HL-60 (cell line): Measurements from ENCODE around the gene SLC16A5.

Source experiments
- DNase-seq, 2 experiments: peaks; one replicate each; pipeline ENCODE4 v3.0.0-alpha.2; 2010 to 2020; ENCODE audit warnings: low read depth in 1 of 2, low spot score in 1 of 2
- H3K27ac ChIP-seq: fragments of 250-450 bp; sonication (Bioruptor Pico); replicated peaks from 2 replicates; pipeline ENCODE4 v1.5.1; 2020; ENCODE audit warnings: mild to moderate bottlenecking, moderate library complexity
- H3K27me3 ChIP-seq: fragments of 250-450 bp; sonication (Bioruptor Pico); 2 replicates; pipeline ENCODE4 v1.5.1; 2021; ENCODE audit warnings: mild to moderate bottlenecking, moderate library complexity; ENCODE audit not compliant: insufficient read depth, poor library complexity, severe bottlenecking
- H3K4me3 ChIP-seq: replicated peaks from 2 replicates; pipeline ENCODE4 v1.5.1; 2011; ENCODE audit warnings: mild to moderate bottlenecking, control low read depth, low read length; ENCODE audit not compliant: insufficient read depth
- GABPA ChIP-seq: IDR thresholded peaks from 2 replicates; pipeline ENCODE4 v1.6.1; 2012; ENCODE audit warnings: low read depth
- POLR2AphosphoS5 ChIP-seq: IDR thresholded peaks from 2 replicates; pipeline ENCODE4 v1.6.1; 2012; ENCODE audit warnings: low read depth
- SPI1 ChIP-seq: IDR thresholded peaks from 2 replicates; pipeline ENCODE4 v1.6.1; 2012; ENCODE audit warnings: low read depth, mild to moderate bottlenecking, borderline replicate concordance
- TF ChIP-seq, protein P1 (sequence below): IDR thresholded peaks from one replicate; pipeline ENCODE4 v1.5.1; 2011; ENCODE audit warnings: low read length, control low read depth, inconsistent platforms; ENCODE audit not compliant: insufficient read depth
- TF ChIP-seq, protein P2 (sequence below): IDR thresholded peaks from 2 replicates; pipeline ENCODE4 v1.6.1; 2012; ENCODE audit warnings: low read depth; ENCODE audit not compliant: insufficient replicate concordance

The SLC16A5 gene

DNA sequence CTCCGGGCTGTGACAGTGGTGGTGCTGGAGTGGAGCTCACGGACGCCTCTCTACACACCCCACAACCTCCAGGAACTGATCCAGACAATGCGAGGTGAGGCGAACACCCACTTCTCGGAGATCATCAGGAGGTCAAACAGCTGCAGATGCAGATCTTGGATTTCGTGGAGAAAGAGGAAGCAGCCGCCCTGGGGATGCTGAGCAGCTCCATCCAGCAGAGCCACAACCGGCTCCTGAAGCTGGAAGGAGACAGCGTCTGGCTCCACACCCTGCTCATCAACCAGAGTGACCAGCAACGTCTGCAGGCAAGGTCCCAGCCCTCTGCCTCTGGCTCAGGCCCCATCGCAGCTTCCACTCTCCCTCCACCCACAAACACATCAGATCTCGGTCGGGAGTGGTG, 13.2 kb upstream of the SLC16A5 start:
- Histone ChIP-seq H3K27me3 (no peaks in the 10 kb centered on the region), H3K27ac (no peak overlapping the region), H3K4me3 (no peak overlapping the region)
- DNase-seq = no peak
- TF ChIP-seq, protein P1, sequence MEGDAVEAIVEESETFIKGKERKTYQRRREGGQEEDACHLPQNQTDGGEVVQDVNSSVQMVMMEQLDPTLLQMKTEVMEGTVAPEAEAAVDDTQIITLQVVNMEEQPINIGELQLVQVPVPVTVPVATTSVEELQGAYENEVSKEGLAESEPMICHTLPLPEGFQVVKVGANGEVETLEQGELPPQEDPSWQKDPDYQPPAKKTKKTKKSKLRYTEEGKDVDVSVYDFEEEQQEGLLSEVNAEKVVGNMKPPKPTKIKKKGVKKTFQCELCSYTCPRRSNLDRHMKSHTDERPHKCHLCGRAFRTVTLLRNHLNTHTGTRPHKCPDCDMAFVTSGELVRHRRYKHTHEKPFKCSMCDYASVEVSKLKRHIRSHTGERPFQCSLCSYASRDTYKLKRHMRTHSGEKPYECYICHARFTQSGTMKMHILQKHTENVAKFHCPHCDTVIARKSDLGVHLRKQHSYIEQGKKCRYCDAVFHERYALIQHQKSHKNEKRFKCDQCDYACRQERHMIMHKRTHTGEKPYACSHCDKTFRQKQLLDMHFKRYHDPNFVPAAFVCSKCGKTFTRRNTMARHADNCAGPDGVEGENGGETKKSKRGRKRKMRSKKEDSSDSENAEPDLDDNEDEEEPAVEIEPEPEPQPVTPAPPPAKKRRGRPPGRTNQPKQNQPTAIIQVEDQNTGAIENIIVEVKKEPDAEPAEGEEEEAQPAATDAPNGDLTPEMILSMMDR = no peak

DNA sequence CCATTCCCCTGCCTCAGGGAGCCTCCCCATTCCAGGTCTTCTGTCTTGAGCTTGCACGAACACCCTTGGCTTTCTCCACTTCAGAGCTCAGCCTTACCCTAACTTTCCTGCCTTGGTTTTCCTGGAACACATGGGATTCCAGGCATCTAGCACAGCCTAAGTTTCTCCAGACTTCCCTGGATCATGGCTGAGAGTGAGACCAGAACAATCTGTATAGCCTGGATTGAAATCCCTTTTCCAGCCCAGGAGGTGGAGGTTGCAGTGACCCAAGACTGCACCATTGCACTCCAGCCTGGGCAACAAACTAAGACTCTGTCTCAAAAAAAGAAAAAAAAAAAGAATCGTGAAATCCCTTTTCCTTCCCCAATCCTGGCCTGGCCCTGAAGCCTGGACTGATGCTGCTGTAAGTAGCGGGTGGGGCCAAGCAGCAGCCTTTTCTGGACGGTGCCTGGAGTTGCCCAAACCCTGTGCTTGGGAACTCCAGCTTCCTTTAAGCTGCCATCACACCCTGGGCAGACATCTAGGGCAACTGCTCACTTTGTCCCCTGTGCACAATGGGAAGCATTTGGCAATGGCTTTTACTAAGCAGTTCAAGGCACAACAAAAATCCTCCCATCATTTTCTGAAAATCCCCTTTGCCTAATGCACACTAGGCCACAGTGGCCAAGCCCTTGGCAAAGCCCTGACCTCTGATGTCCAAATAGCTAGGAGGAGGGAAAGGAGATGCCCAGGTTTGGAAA, 12.0 kb upstream of the SLC16A5 start:
- TF ChIP-seq SPI1 (no peak), GABPA (no peak), POLR2AphosphoS5 (no peak)
- TF ChIP-seq, protein P2, sequence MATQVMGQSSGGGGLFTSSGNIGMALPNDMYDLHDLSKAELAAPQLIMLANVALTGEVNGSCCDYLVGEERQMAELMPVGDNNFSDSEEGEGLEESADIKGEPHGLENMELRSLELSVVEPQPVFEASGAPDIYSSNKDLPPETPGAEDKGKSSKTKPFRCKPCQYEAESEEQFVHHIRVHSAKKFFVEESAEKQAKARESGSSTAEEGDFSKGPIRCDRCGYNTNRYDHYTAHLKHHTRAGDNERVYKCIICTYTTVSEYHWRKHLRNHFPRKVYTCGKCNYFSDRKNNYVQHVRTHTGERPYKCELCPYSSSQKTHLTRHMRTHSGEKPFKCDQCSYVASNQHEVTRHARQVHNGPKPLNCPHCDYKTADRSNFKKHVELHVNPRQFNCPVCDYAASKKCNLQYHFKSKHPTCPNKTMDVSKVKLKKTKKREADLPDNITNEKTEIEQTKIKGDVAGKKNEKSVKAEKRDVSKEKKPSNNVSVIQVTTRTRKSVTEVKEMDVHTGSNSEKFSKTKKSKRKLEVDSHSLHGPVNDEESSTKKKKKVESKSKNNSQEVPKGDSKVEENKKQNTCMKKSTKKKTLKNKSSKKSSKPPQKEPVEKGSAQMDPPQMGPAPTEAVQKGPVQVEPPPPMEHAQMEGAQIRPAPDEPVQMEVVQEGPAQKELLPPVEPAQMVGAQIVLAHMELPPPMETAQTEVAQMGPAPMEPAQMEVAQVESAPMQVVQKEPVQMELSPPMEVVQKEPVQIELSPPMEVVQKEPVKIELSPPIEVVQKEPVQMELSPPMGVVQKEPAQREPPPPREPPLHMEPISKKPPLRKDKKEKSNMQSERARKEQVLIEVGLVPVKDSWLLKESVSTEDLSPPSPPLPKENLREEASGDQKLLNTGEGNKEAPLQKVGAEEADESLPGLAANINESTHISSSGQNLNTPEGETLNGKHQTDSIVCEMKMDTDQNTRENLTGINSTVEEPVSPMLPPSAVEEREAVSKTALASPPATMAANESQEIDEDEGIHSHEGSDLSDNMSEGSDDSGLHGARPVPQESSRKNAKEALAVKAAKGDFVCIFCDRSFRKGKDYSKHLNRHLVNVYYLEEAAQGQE = no peak
- TF ChIP-seq, protein P1 = no peak
- H3K27me3 ChIP-seq = no peaks in the 10 kb centered on the region
- no peak overlapping the region for H3K4me3 ChIP-seq
- no peak overlapping the region for H3K27ac ChIP-seq
- no peak for DNase-seq

DNA sequence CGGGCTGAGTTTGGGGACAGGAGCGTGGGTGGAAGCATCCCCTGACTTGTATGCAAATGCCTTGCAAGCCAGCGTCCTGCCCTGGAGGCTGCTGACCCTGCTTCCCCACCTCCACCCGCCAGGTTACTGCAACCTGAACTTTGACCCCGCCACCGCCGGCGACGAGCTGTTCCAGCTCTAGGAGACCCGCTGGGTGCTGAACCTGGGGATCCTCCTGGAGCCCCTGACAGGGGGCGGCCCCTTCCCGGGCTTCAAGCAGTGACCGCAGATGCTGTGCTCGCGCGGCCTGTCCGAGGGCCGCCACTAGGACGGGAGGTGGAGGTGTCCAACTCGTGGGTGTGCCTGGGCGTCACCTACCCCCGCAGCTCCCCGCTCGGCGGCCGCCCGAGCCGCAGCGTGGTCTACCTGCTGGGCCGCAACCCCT, 10.7 kb upstream of the SLC16A5 start:
- DNase-seq = no peak
- TF ChIP-seq POLR2AphosphoS5 = no peak
- no peak for TF ChIP-seq GABPA
- no peak for TF ChIP-seq SPI1
- TF ChIP-seq, protein P2 = no peak
- TF ChIP-seq, protein P1 = no peak
- no peaks in the 10 kb centered on the region for H3K27me3 ChIP-seq
- H3K27ac ChIP-seq = no peak overlapping the region
- H3K4me3 ChIP-seq = no peak overlapping the region
